Measurements from ENCODE around the gene KRT83.

- TF ChIP-seq POLR2A (IDR thresholded peaks at IDR 0.05), result no peak
- no peak for TF ChIP-seq CTCF (IDR thresholded peaks at IDR 0.05)
Measured at GRCh38 chr12:52284562-52285171, 36.5 kb downstream of the KRT83 start.

All from suprapubic skin (tissue), 3 donors.